HepG2 (cell line): ENCODE results near the gene ABHD17C. TPM values are rescaled to one million over a fixed set of nuclear protein-coding genes. Genes with fewer than 3 reads are reported as not detected.

Source experiments
- ATAC-seq: fragments of 200-7000 bp; cut with Tn5 transposase; 3 replicates; pipeline ENCODE4 v1.9.1; 2020; ENCODE audit warnings: mild to moderate bottlenecking, moderate library complexity
- BruUV-seq: library from RNA; stranded (reverse); fragments of 400-500 nt; replicated peaks from 2 replicates; lab custom pipeline; 2021; lab: Mats Ljungman, UMichigan
- CTCF ChIA-PET: fragments of 300-600 bp; formaldehyde crosslinking; extraction: SDS; loops from one replicate; lab custom pipeline; 2021; ENCODE audit warnings: low total read pairs, inconsistent platforms, low intra/inter-chr PET ratio; lab: Yijun Ruan, JAX
- POLR2A ChIA-PET: fragments of 350-600 bp; sonication (Branson Sonifier 250); formaldehyde crosslinking; loops from one replicate; lab custom pipeline; 2020; ENCODE audit warnings: antibody characterized with exemption, inconsistent platforms; lab: Yijun Ruan, JAX
- DNase-seq: peaks from one replicate; pipeline ENCODE4 v3.0.0-alpha.2; 2015; ENCODE audit warnings: low spot score
- FAIRE-seq: peaks from 3 replicates; lab custom pipeline; 2011; peaks lifted over from hg19 to GRCh38; lab: Jason Lieb, UNC
- H2AFZ ChIP-seq: one replicate; pipeline ENCODE4 v1.6.1; 2011; ENCODE audit warnings: low read length, inconsistent platforms
- H3K27ac ChIP-seq: fragments of 300-600 bp; 3 replicates; pipeline ENCODE4 v1.8.0; 2011; ENCODE audit warnings: mixed run types, mild to moderate bottlenecking, mixed read lengths, low read length, inconsistent platforms; ENCODE audit not compliant: insufficient read depth; ENCODE audit errors: extremely low read length
- H3K27me3 ChIP-seq, 2 experiments: fragments of 200-600 bp in 1 of 2; 2 replicates in 1 of 2; 3 replicates in 1 of 2; pipeline versions ENCODE4 v1.6.0 to v1.8.0; 2011; ENCODE audit warnings: low read length in 2 of 2, mild to moderate bottlenecking in 2 of 2, moderate library complexity in 2 of 2, inconsistent platforms in 1 of 2; ENCODE audit not compliant: insufficient read depth in 2 of 2, control insufficient read depth in 1 of 2
- H3K36me3 ChIP-seq, 2 experiments: fragments of 200-600 bp in 1 of 2; replicated peaks in 1 of 2; 2 replicates in 1 of 2; 3 replicates in 1 of 2; pipeline versions ENCODE4 v1.5.1 to v1.8.0; 2011; ENCODE audit warnings: low read length in 2 of 2, inconsistent platforms in 1 of 2; ENCODE audit not compliant: insufficient read depth in 2 of 2, control insufficient read depth in 1 of 2
- H3K4me1 ChIP-seq: 2 replicates; pipeline ENCODE4 v1.5.1; 2012; ENCODE audit warnings: low read length, inconsistent platforms; ENCODE audit not compliant: insufficient read depth
- H3K4me2 ChIP-seq: 2 replicates; pipeline ENCODE4 v1.6.0; 2011; ENCODE audit warnings: low read depth, low read length, inconsistent platforms
- H3K4me3 ChIP-seq, 3 experiments: fragments of 200-600 bp in 1 of 3; sonication (generic), shearing (Covaris generic) in 1 of 3; replicated peaks in 1 of 3; 2 replicates each; pipeline ENCODE4 v1.5.1; 2011 to 2016; ENCODE audit warnings: low read length in 3 of 3, inconsistent platforms in 2 of 3, low read depth in 2 of 3, mild to moderate bottlenecking in 2 of 3, control low read depth in 1 of 3, mixed read lengths in 1 of 3; ENCODE audit not compliant: insufficient read depth in 1 of 3
- H3K79me2 ChIP-seq: one replicate; pipeline ENCODE4 v1.6.1; 2011; ENCODE audit warnings: low read length, inconsistent platforms; ENCODE audit not compliant: insufficient read depth
- H3K9ac ChIP-seq: 2 replicates; pipeline ENCODE4 v1.6.0; 2011; ENCODE audit warnings: mild to moderate bottlenecking, low read depth, low read length, inconsistent platforms; ENCODE audit not compliant: insufficient read depth
- H3K9me3 ChIP-seq: 2 replicates; pipeline ENCODE4 v1.5.1; 2012; ENCODE audit warnings: mild to moderate bottlenecking, low read length
- H4K20me1 ChIP-seq: 2 replicates; pipeline ENCODE4 v1.6.0; 2011; ENCODE audit warnings: inconsistent platforms, mild to moderate bottlenecking, low read length, moderate library complexity; ENCODE audit not compliant: insufficient read depth
- FOSL1 ChIP-seq: sonication (generic); formaldehyde crosslinking; IDR thresholded peaks from 2 replicates; pipeline ENCODE4 v1.9.0; 2021; ENCODE audit warnings: missing genetic modification reagents, borderline replicate concordance
- GATAD2A ChIP-seq: IDR thresholded peaks from 2 replicates; pipeline ENCODE4 v1.6.1; 2016
- HNRNPLL ChIP-seq: fragments of 200-400 bp; formaldehyde crosslinking; IDR thresholded peaks from 2 replicates; pipeline ENCODE4 v1.6.1; 2017; ENCODE audit warnings: mild to moderate bottlenecking, low read depth, low read length; ENCODE audit not compliant: poor library complexity, severe bottlenecking
- KMT2B ChIP-seq: IDR thresholded peaks from 2 replicates; pipeline ENCODE4 v1.6.1; 2016; ENCODE audit warnings: missing genetic modification reagents, missing compliant biosample characterization
- MXD3 ChIP-seq: IDR thresholded peaks from 2 replicates; pipeline ENCODE4 v1.6.1; 2016; ENCODE audit warnings: mild to moderate bottlenecking, missing biosample characterization, missing genetic modification reagents
- PAF1 ChIP-seq: IDR thresholded peaks from 2 replicates; pipeline ENCODE4 v1.6.1; 2016; ENCODE audit warnings: missing genetic modification reagents, missing compliant biosample characterization
- PHF21A ChIP-seq: sonication (generic); formaldehyde crosslinking; IDR thresholded peaks from 2 replicates; pipeline ENCODE4 v1.5.0; 2020; ENCODE audit warnings: mild to moderate bottlenecking, missing genetic modification reagents
- RBM39 ChIP-seq: fragments of 200-400 bp; formaldehyde crosslinking; IDR thresholded peaks from one replicate; pipeline ENCODE4 v1.6.1; 2018; ENCODE audit warnings: antibody characterized with exemption, mild to moderate bottlenecking, low read depth, low read length; ENCODE audit not compliant: poor library complexity, severe bottlenecking
- RELA ChIP-seq: sonication (generic); formaldehyde crosslinking; IDR thresholded peaks from 2 replicates; pipeline ENCODE4 v1.4.0; 2020; ENCODE audit warnings: missing genetic modification reagents
- SALL2 ChIP-seq: sonication (generic); formaldehyde crosslinking; IDR thresholded peaks from 2 replicates; pipeline ENCODE4 v1.8.1; 2023; ENCODE audit warnings: mild to moderate bottlenecking, missing genetic modification reagents, inconsistent platforms
- SMAD1 ChIP-seq: sonication (generic); formaldehyde crosslinking; IDR thresholded peaks from 2 replicates; pipeline ENCODE4 v1.4.0; 2020; ENCODE audit warnings: missing genetic modification reagents, low read depth, mild to moderate bottlenecking, borderline replicate concordance
- TAF1 ChIP-seq: sonication (generic); formaldehyde crosslinking; IDR thresholded peaks from 2 replicates; pipeline ENCODE4 v1.4.0; 2020; ENCODE audit warnings: missing genetic modification reagents
- ZC3H13 ChIP-seq: sonication (generic); formaldehyde crosslinking; IDR thresholded peaks from 2 replicates; pipeline ENCODE4 v1.8.1; 2023; ENCODE audit warnings: mild to moderate bottlenecking, missing genetic modification reagents, moderate library complexity
- ZMAT3 ChIP-seq: sonication (generic); formaldehyde crosslinking; conservative IDR thresholded peaks from 2 replicates; pipeline ENCODE4 v1.7.0; 2021; ENCODE audit warnings: missing genetic modification reagents
- ZNF33A ChIP-seq: sonication (generic); formaldehyde crosslinking; IDR thresholded peaks from 2 replicates; pipeline ENCODE4 v1.5.1; 2020; ENCODE audit warnings: missing genetic modification reagents, mild to moderate bottlenecking, moderate library complexity, borderline replicate concordance
- ZNF589 ChIP-seq: sonication (generic); formaldehyde crosslinking; conservative IDR thresholded peaks from 2 replicates; pipeline ENCODE4 v1.8.0; 2022; ENCODE audit warnings: mild to moderate bottlenecking, moderate library complexity, missing genetic modification reagents
- ZNF775 ChIP-seq: sonication (generic); formaldehyde crosslinking; IDR thresholded peaks from 2 replicates; pipeline ENCODE4 v1.4.0; 2020; ENCODE audit warnings: missing genetic modification reagents, mild to moderate bottlenecking, moderate library complexity, borderline replicate concordance
- WGBS: methylation state at CpG from one replicate; pipeline ENCODE4 v1.1.6; 2017; ENCODE audit warnings: low lambda C conversion rate; 5-methylcytosine and 5-hydroxymethylcytosine counted together
- in situ Hi-C: cut with HindIII; loops from 2 replicates; pipeline ENCODE4 v1.10.0; 2017; ENCODE audit warnings: low pct_unique_long_range_greater_than_20kb; ENCODE audit not compliant: extremely low pct_ligation_motif_present
- intact Hi-C: fragments of 100-400 bp; cut with micrococcal nuclease; formaldehyde crosslinking; loops from one replicate; pipeline ENCODE4 v1.10.0; 2022; ENCODE audit not compliant: unreplicated experiment
- polyA plus RNA-seq, 8 experiments: library from polyadenylated mRNA; depleted of rRNA in 3 of 8; stranded (reverse) in 7 of 8; unstranded in 1 of 8; fragments of >200 nt; fragmentation: Illumina TruSeq in 4 of 8; extraction: Trizol in 4 of 8; gene quantifications; 2 replicates each; pipeline versions ENCODE4 v1.2.1 to v1.2.3, GENCODE V29; 2011 to 2016; ENCODE audit warnings: low read depth in 4 of 8, missing spikeins in 1 of 8, mixed read lengths in 1 of 8; ENCODE audit not compliant: insufficient read depth in 1 of 8
- total RNA-seq, 5 experiments: library from RNA; depleted of rRNA; stranded (reverse); fragments of >200 nt; fragmentation: Illumina TruSeq; extraction: Trizol; gene quantifications; 2 replicates each; pipeline ENCODE4 v1.2.3, GENCODE V29; 2016; ENCODE audit warnings: low read depth in 1 of 5
- TF ChIP-seq, protein P1 (sequence below): sonication (generic); formaldehyde crosslinking; IDR thresholded peaks from 2 replicates; pipeline ENCODE4 v1.4.0; 2020; ENCODE audit warnings: missing genetic modification reagents
- TF ChIP-seq, protein P2 (sequence below): sonication (generic); formaldehyde crosslinking; IDR thresholded peaks from 2 replicates; pipeline ENCODE4 v1.9.0; 2022; ENCODE audit warnings: missing genetic modification reagents, mild to moderate bottlenecking, borderline replicate concordance

Gene ABHD17C
- total and polyA plus RNA-seq, 2 of the 13 experiments (the other 11 are each of a cell fraction or from before 2014, with no cell fraction given): 2.9 to 3.9 TPM

DNA sequence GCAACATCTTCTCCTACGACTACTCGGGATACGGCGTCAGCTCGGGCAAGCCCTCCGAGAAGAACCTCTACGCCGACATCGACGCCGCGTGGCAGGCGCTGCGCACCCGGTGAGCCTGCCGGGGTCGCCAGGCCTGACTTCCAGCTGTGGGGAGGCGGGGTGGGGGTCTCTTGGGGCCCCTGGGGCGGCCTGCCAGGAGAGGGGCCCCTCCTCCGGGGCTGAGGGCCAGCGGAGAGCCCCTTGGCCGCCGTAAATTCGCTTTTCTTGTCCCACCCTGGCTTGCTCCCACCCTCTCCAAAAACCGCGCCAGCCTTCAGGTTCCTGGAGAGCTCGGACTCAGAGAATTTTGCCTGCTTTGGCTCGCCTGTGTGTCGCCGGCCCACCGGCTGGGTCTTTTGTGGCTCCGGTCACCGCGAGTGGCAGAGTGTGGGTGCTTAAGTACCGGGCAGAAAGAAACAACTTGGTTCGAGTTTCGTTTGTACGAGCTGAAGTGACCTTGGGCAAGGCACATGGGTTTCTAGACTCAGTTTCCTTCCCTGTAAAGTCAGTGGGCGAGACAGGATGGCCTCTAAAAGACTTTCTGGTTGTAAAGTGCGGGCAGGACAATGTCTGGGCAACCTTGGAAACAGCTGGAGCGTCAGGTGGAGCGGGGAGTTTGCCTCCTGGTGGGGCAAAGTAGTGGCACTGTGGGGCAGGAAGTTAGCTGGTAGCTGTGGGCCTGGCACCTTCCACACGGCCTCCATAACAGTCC is 976 bp downstream of the ABHD17C start:
- Histone ChIP-seq H3K9ac (peak overlapping the region; percentile 53), H3K36me3 (no peaks in the 10 kb centered on the region), H3K79me2 (no peaks in the 10 kb centered on the region), H3K9me3 (no peaks in the 10 kb centered on the region), H3K27ac (no peak overlapping the region), H3K4me2 (peak overlapping the region; percentile 93), H3K4me1 (peaks cover 35% of the 10 kb centered on the region), H4K20me1 (no peaks in the 10 kb centered on the region), H3K4me3 (peak overlapping the region; percentile 54 to 79 (median 65)), H2AFZ (peak overlapping the region; percentile 85), H3K27me3 (peaks cover 0 to 28% of the 10 kb centered on the region in 2 experiments; a peak in 4 of 5 replicates)
- in situ Hi-C loops (no loop called here), intact Hi-C loops (no loop called here)
- WGBS: under 1% methylated on average over 20 of the region's 43 CpGs
- ATAC-seq (peak; percentile 51), FAIRE-seq (no peak), DNase-seq (peak; percentile 20)
- BruUV-seq: no TSS peak
- ChIA-PET POLR2A (interaction anchor here (1.1 to 1.9 kb wide), 5 partner anchors 80 to 145 kb away, joined by 3 to 6 read pairs (median 4); partner anchors contain the start of gene CEMIP), CTCF (interaction anchor here (1.9 kb wide), 1 partner anchor 128 kb away, joined by 10 read pairs; no protein-coding TSS in a partner anchor)
- TF ChIP-seq, protein P1, sequence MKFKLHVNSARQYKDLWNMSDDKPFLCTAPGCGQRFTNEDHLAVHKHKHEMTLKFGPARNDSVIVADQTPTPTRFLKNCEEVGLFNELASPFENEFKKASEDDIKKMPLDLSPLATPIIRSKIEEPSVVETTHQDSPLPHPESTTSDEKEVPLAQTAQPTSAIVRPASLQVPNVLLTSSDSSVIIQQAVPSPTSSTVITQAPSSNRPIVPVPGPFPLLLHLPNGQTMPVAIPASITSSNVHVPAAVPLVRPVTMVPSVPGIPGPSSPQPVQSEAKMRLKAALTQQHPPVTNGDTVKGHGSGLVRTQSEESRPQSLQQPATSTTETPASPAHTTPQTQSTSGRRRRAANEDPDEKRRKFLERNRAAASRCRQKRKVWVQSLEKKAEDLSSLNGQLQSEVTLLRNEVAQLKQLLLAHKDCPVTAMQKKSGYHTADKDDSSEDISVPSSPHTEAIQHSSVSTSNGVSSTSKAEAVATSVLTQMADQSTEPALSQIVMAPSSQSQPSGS: no peak
- TF ChIP-seq RBM39: no peak
- TF ChIP-seq ZNF589 (CRISPR knock-in tag): 0 out of 2 replicates have a peak, but pooled peaks have one; percentile 13
- 0 out of 2 replicates have a peak, but pooled peaks have one; percentile 12 for TF ChIP-seq TAF1
- no peak for TF ChIP-seq SALL2 (CRISPR knock-in tag)
- TF ChIP-seq HNRNPLL: peak; percentile 19
- 0 out of 2 replicates have a peak, but pooled peaks have one; percentile 26 for TF ChIP-seq GATAD2A (CRISPR knock-in tag)
- TF ChIP-seq ZMAT3: 0 out of 2 replicates have a peak, but pooled peaks have one; percentile 11
- no peak for TF ChIP-seq FOSL1
- no peak for TF ChIP-seq ZNF775 (CRISPR knock-in tag)
- no peak for TF ChIP-seq PAF1 (CRISPR knock-in tag)
- no peak for TF ChIP-seq SMAD1 (CRISPR knock-in tag)
- peak; percentile 18; the same call in 1 of the 2 replicates for TF ChIP-seq PHF21A (CRISPR knock-in tag)
- no peak for TF ChIP-seq ZNF33A (CRISPR knock-in tag)
- TF ChIP-seq MXD3 (CRISPR knock-in tag): no peak
- TF ChIP-seq ZC3H13: 0 out of 2 replicates have a peak, but pooled peaks have one; percentile 31
- peak; percentile 21; the same call in 1 of the 2 replicates for TF ChIP-seq KMT2B (CRISPR knock-in tag)
- TF ChIP-seq RELA (CRISPR knock-in tag): no peak
- TF ChIP-seq, protein P2, sequence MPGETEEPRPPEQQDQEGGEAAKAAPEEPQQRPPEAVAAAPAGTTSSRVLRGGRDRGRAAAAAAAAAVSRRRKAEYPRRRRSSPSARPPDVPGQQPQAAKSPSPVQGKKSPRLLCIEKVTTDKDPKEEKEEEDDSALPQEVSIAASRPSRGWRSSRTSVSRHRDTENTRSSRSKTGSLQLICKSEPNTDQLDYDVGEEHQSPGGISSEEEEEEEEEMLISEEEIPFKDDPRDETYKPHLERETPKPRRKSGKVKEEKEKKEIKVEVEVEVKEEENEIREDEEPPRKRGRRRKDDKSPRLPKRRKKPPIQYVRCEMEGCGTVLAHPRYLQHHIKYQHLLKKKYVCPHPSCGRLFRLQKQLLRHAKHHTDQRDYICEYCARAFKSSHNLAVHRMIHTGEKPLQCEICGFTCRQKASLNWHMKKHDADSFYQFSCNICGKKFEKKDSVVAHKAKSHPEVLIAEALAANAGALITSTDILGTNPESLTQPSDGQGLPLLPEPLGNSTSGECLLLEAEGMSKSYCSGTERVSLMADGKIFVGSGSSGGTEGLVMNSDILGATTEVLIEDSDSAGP: 0 out of 2 replicates have a peak, but pooled peaks have one; percentile 0
